HepG2 (cell line): ENCODE measurements around the gene POU3F1. TPM values are rescaled to one million over a fixed set of nuclear protein-coding genes. Genes with fewer than 3 reads are reported as not detected.

Source experiments
- ATAC-seq: fragments of 200-7000 bp; cut with Tn5 transposase; 3 replicates; pipeline ENCODE4 v1.9.1; 2020; ENCODE audit warnings: mild to moderate bottlenecking, moderate library complexity
- BruUV-seq: library from RNA; stranded (reverse); fragments of 400-500 nt; replicated peaks from 2 replicates; lab custom pipeline; 2021; lab: Mats Ljungman, UMichigan
- CTCF ChIA-PET: fragments of 300-600 bp; formaldehyde crosslinking; extraction: SDS; loops from one replicate; lab custom pipeline; 2021; ENCODE audit warnings: low total read pairs, inconsistent platforms, low intra/inter-chr PET ratio; lab: Yijun Ruan, JAX
- POLR2A ChIA-PET: fragments of 350-600 bp; sonication (Branson Sonifier 250); formaldehyde crosslinking; loops from one replicate; lab custom pipeline; 2020; ENCODE audit warnings: antibody characterized with exemption, inconsistent platforms; lab: Yijun Ruan, JAX
- DNase-seq: peaks from one replicate; pipeline ENCODE4 v3.0.0-alpha.2; 2015; ENCODE audit warnings: low spot score
- FAIRE-seq: peaks from 3 replicates; lab custom pipeline; 2011; peaks lifted over from hg19 to GRCh38; lab: Jason Lieb, UNC
- H2AFZ ChIP-seq: one replicate; pipeline ENCODE4 v1.6.1; 2011; ENCODE audit warnings: low read length, inconsistent platforms
- H3K27ac ChIP-seq: fragments of 300-600 bp; 3 replicates; pipeline ENCODE4 v1.8.0; 2011; ENCODE audit warnings: mixed run types, mild to moderate bottlenecking, mixed read lengths, low read length, inconsistent platforms; ENCODE audit not compliant: insufficient read depth; ENCODE audit errors: extremely low read length
- H3K27me3 ChIP-seq, 2 experiments: fragments of 200-600 bp in 1 of 2; 2 replicates in 1 of 2; 3 replicates in 1 of 2; pipeline versions ENCODE4 v1.6.0 to v1.8.0; 2011; ENCODE audit warnings: low read length in 2 of 2, mild to moderate bottlenecking in 2 of 2, moderate library complexity in 2 of 2, inconsistent platforms in 1 of 2; ENCODE audit not compliant: insufficient read depth in 2 of 2, control insufficient read depth in 1 of 2
- H3K36me3 ChIP-seq, 2 experiments: fragments of 200-600 bp in 1 of 2; replicated peaks in 1 of 2; 2 replicates in 1 of 2; 3 replicates in 1 of 2; pipeline versions ENCODE4 v1.5.1 to v1.8.0; 2011; ENCODE audit warnings: low read length in 2 of 2, inconsistent platforms in 1 of 2; ENCODE audit not compliant: insufficient read depth in 2 of 2, control insufficient read depth in 1 of 2
- H3K4me1 ChIP-seq: 2 replicates; pipeline ENCODE4 v1.5.1; 2012; ENCODE audit warnings: low read length, inconsistent platforms; ENCODE audit not compliant: insufficient read depth
- H3K4me2 ChIP-seq: 2 replicates; pipeline ENCODE4 v1.6.0; 2011; ENCODE audit warnings: low read depth, low read length, inconsistent platforms
- H3K4me3 ChIP-seq, 3 experiments: fragments of 200-600 bp in 1 of 3; sonication (generic), shearing (Covaris generic) in 1 of 3; replicated peaks in 1 of 3; 2 replicates each; pipeline ENCODE4 v1.5.1; 2011 to 2016; ENCODE audit warnings: low read length in 3 of 3, inconsistent platforms in 2 of 3, low read depth in 2 of 3, mild to moderate bottlenecking in 2 of 3, control low read depth in 1 of 3, mixed read lengths in 1 of 3; ENCODE audit not compliant: insufficient read depth in 1 of 3
- H3K79me2 ChIP-seq: one replicate; pipeline ENCODE4 v1.6.1; 2011; ENCODE audit warnings: low read length, inconsistent platforms; ENCODE audit not compliant: insufficient read depth
- H3K9ac ChIP-seq: 2 replicates; pipeline ENCODE4 v1.6.0; 2011; ENCODE audit warnings: mild to moderate bottlenecking, low read depth, low read length, inconsistent platforms; ENCODE audit not compliant: insufficient read depth
- H3K9me3 ChIP-seq: 2 replicates; pipeline ENCODE4 v1.5.1; 2012; ENCODE audit warnings: mild to moderate bottlenecking, low read length
- H4K20me1 ChIP-seq: 2 replicates; pipeline ENCODE4 v1.6.0; 2011; ENCODE audit warnings: inconsistent platforms, mild to moderate bottlenecking, low read length, moderate library complexity; ENCODE audit not compliant: insufficient read depth
- ATAD3A ChIP-seq: sonication (generic); formaldehyde crosslinking; IDR thresholded peaks from 2 replicates; pipeline ENCODE4 v1.4.0; 2020; ENCODE audit warnings: missing genetic modification reagents
- ATRX ChIP-seq: sonication (generic); formaldehyde crosslinking; IDR thresholded peaks from 2 replicates; pipeline ENCODE4 v1.4.0; 2020; ENCODE audit warnings: missing genetic modification reagents, borderline replicate concordance
- BHLHE40 ChIP-seq: IDR thresholded peaks from 2 replicates; pipeline ENCODE4 v1.6.1; 2011; ENCODE audit warnings: low read length, improper control_type of control experiment
- CAMTA2 ChIP-seq: sonication (generic); formaldehyde crosslinking; IDR thresholded peaks from 2 replicates; pipeline ENCODE4 v1.4.0; 2020; ENCODE audit warnings: mild to moderate bottlenecking, missing genetic modification reagents, borderline replicate concordance
- HNF4A ChIP-seq: sonication (generic); formaldehyde crosslinking; IDR thresholded peaks from 2 replicates; pipeline ENCODE4 v1.4.0; 2020; ENCODE audit warnings: missing genetic modification reagents
- IRX3 ChIP-seq: sonication (generic); formaldehyde crosslinking; IDR thresholded peaks from 2 replicates; pipeline ENCODE4 v1.8.1; 2023; ENCODE audit warnings: mild to moderate bottlenecking, low read depth, missing genetic modification reagents, borderline replicate concordance
- MED13 ChIP-seq: sonication (generic); formaldehyde crosslinking; IDR thresholded peaks from 2 replicates; pipeline ENCODE4 v1.5.0; 2020; ENCODE audit warnings: missing genetic modification reagents
- MED8 ChIP-seq: sonication (generic); formaldehyde crosslinking; IDR thresholded peaks from 2 replicates; pipeline ENCODE4 v1.8.1; 2023; ENCODE audit warnings: mild to moderate bottlenecking, missing genetic modification reagents; ENCODE audit not compliant: insufficient replicate concordance
- MTF2 ChIP-seq: sonication (generic); formaldehyde crosslinking; IDR thresholded peaks from 2 replicates; pipeline ENCODE4 v1.5.0; 2020; ENCODE audit warnings: missing genetic modification reagents, borderline replicate concordance
- MXI1 ChIP-seq: IDR thresholded peaks from 3 replicates; pipeline ENCODE4 v1.6.1; 2012; ENCODE audit warnings: low read depth, low read length, inconsistent platforms, borderline replicate concordance
- POLR2A ChIP-seq, 2 experiments: IDR thresholded peaks; 2 replicates each; pipeline ENCODE4 v1.6.1; 2011; ENCODE audit warnings: low read depth in 2 of 2, low read length in 2 of 2, mild to moderate bottlenecking in 1 of 2, moderate library complexity in 1 of 2; ENCODE audit not compliant: insufficient read depth in 1 of 2
- PRMT3 ChIP-seq: sonication (generic); formaldehyde crosslinking; IDR thresholded peaks from 2 replicates; pipeline ENCODE4 v1.8.1; 2022; ENCODE audit warnings: low read depth, mild to moderate bottlenecking, moderate library complexity, missing genetic modification reagents, borderline replicate concordance
- STAG1 ChIP-seq: sonication (generic); formaldehyde crosslinking; IDR thresholded peaks from 2 replicates; pipeline ENCODE4 v1.4.0; 2020; ENCODE audit warnings: missing genetic modification reagents
- TOPORS ChIP-seq: sonication (generic); formaldehyde crosslinking; IDR thresholded peaks from 2 replicates; pipeline ENCODE4 v1.8.0; 2023; ENCODE audit warnings: mild to moderate bottlenecking, missing genetic modification reagents
- ZFX ChIP-seq: sonication (generic); formaldehyde crosslinking; IDR thresholded peaks from 2 replicates; pipeline ENCODE4 v1.4.0; 2020; ENCODE audit warnings: mild to moderate bottlenecking, low read depth, missing genetic modification reagents, moderate library complexity
- ZNF136 ChIP-seq: sonication (generic); formaldehyde crosslinking; IDR thresholded peaks from 2 replicates; pipeline ENCODE4 v1.8.1; 2022; ENCODE audit warnings: low read depth, mild to moderate bottlenecking, moderate library complexity, missing genetic modification reagents
- ZNF674 ChIP-seq: sonication (generic); formaldehyde crosslinking; IDR thresholded peaks from 2 replicates; pipeline ENCODE4 v1.5.0; 2020; ENCODE audit warnings: low read depth, mild to moderate bottlenecking, missing genetic modification reagents
- ZNF709 ChIP-seq: sonication (generic); formaldehyde crosslinking; IDR thresholded peaks from 2 replicates; pipeline ENCODE4 v1.5.0; 2020; ENCODE audit warnings: mild to moderate bottlenecking, missing genetic modification reagents
- ZNF724P ChIP-seq: sonication (generic); formaldehyde crosslinking; IDR thresholded peaks from 2 replicates; pipeline ENCODE4 v1.8.0; 2022; ENCODE audit warnings: missing genetic modification reagents, borderline replicate concordance
- ZSCAN9 ChIP-seq: IDR thresholded peaks from 2 replicates; pipeline ENCODE4 v1.6.1; 2016; ENCODE audit warnings: borderline replicate concordance
- WGBS: methylation state at CpG from one replicate; pipeline ENCODE4 v1.1.6; 2017; ENCODE audit warnings: low lambda C conversion rate; 5-methylcytosine and 5-hydroxymethylcytosine counted together
- in situ Hi-C: cut with HindIII; loops from 2 replicates; pipeline ENCODE4 v1.10.0; 2017; ENCODE audit warnings: low pct_unique_long_range_greater_than_20kb; ENCODE audit not compliant: extremely low pct_ligation_motif_present
- intact Hi-C: fragments of 100-400 bp; cut with micrococcal nuclease; formaldehyde crosslinking; loops from one replicate; pipeline ENCODE4 v1.10.0; 2022; ENCODE audit not compliant: unreplicated experiment
- polyA plus RNA-seq, 8 experiments: library from polyadenylated mRNA; depleted of rRNA in 3 of 8; stranded (reverse) in 7 of 8; unstranded in 1 of 8; fragments of >200 nt; fragmentation: Illumina TruSeq in 4 of 8; extraction: Trizol in 4 of 8; gene quantifications; 2 replicates each; pipeline versions ENCODE4 v1.2.1 to v1.2.3, GENCODE V29; 2011 to 2016; ENCODE audit warnings: low read depth in 4 of 8, missing spikeins in 1 of 8, mixed read lengths in 1 of 8; ENCODE audit not compliant: insufficient read depth in 1 of 8
- total RNA-seq, 5 experiments: library from RNA; depleted of rRNA; stranded (reverse); fragments of >200 nt; fragmentation: Illumina TruSeq; extraction: Trizol; gene quantifications; 2 replicates each; pipeline ENCODE4 v1.2.3, GENCODE V29; 2016; ENCODE audit warnings: low read depth in 1 of 5
- TF ChIP-seq, protein P1 (sequence below): sonication (generic); formaldehyde crosslinking; IDR thresholded peaks from 2 replicates; pipeline ENCODE4 v1.5.0; 2020; ENCODE audit warnings: mild to moderate bottlenecking, missing genetic modification reagents
- TF ChIP-seq, protein P2 (sequence below): sonication (generic); formaldehyde crosslinking; IDR thresholded peaks from 2 replicates; pipeline ENCODE4 v1.5.0; 2020; ENCODE audit warnings: mild to moderate bottlenecking, missing genetic modification reagents, moderate library complexity
- TF ChIP-seq, protein P3 (sequence below): sonication (generic); formaldehyde crosslinking; IDR thresholded peaks from 2 replicates; pipeline ENCODE4 v1.5.0; 2020; ENCODE audit warnings: missing genetic modification reagents

Gene POU3F1
- total and polyA plus RNA-seq, 2 of the 13 experiments (the other 11 are each of a cell fraction or from before 2014, with no cell fraction given) = not detected

DNA sequence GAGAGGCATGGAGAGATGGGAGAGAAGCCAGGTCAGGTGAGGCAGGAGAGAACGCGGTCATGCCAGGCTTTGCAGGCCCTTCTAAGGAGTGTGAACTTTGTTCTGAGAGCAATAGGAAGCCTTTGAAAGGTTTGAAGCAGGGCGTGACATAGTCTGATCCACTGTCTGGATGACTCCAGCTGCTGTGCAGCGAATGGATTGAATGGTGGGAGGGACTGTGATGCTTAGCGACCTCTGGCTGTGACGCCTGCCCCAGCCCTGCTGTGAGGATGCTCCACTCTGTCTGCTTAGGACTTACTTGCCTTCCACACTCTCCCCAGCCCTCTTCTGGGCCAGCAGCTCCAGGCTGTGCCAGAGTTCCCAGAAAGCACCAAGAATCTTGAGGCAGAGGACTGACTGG lies 41.8 kb upstream of the POU3F1 start:
- Histone ChIP-seq H3K27me3 (no peaks in the 10 kb centered on the region), H3K9me3 (no peaks in the 10 kb centered on the region), H3K9ac (no peak overlapping the region), H4K20me1 (no peaks in the 10 kb centered on the region), H2AFZ (no peak overlapping the region), H3K4me3 (no peak overlapping the region), H3K4me2 (no peak overlapping the region), H3K79me2 (no peaks in the 10 kb centered on the region), H3K36me3 (no peaks in the 10 kb centered on the region), H3K4me1 (peaks cover 38% of the 10 kb centered on the region), H3K27ac (no peak overlapping the region)
- in situ Hi-C loops = no loop called here
- peak; percentile 80 for FAIRE-seq
- POLR2A ChIA-PET = no interaction called here
- CTCF ChIA-PET = no interaction called here
- no TSS peak for BruUV-seq
- peak; percentile 54 for DNase-seq
- peak; percentile 78 for ATAC-seq
- WGBS = 0% methylated on average over 4 of the region's 6 CpGs
- intact Hi-C loops = no loop called here
- no peak for TF ChIP-seq PRMT3
- TF ChIP-seq ZNF709 (CRISPR knock-in tag) = no peak
- no peak for TF ChIP-seq CAMTA2 (CRISPR knock-in tag)
- no peak for TF ChIP-seq ZNF674 (CRISPR knock-in tag)
- no peak for TF ChIP-seq MED8 (CRISPR knock-in tag)
- TF ChIP-seq ZFX (CRISPR knock-in tag) = 0 out of 2 replicates have a peak, but pooled peaks have one; percentile 19
- TF ChIP-seq MTF2 (CRISPR knock-in tag) = no peak
- TF ChIP-seq ZNF136 = no peak
- TF ChIP-seq, protein P1, sequence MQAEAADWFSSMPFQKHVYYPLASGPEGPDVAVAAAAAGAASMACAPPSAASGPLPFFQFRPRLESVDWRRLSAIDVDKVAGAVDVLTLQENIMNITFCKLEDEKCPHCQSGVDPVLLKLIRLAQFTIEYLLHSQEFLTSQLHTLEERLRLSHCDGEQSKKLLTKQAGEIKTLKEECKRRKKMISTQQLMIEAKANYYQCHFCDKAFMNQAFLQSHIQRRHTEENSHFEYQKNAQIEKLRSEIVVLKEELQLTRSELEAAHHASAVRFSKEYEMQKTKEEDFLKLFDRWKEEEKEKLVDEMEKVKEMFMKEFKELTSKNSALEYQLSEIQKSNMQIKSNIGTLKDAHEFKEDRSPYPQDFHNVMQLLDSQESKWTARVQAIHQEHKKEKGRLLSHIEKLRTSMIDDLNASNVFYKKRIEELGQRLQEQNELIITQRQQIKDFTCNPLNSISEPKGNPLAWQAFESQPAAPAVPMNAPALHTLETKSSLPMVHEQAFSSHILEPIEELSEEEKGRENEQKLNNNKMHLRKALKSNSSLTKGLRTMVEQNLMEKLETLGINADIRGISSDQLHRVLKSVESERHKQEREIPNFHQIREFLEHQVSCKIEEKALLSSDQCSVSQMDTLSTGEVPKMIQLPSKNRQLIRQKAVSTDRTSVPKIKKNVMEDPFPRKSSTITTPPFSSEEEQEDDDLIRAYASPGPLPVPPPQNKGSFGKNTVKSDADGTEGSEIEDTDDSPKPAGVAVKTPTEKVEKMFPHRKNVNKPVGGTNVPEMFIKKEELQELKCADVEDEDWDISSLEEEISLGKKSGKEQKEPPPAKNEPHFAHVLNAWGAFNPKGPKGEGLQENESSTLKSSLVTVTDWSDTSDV (CRISPR knock-in tag) = no peak
- no peak for TF ChIP-seq ATAD3A (CRISPR knock-in tag)
- no peak for TF ChIP-seq ATRX (CRISPR knock-in tag)
- TF ChIP-seq POLR2A (IDR thresholded peaks at IDR 0.05; ENCODE audit: insufficient read depth in 1 of 2, low read depth in 2 of 2, low read length in 2 of 2) = no peak
- no peak for TF ChIP-seq ZNF724P (CRISPR knock-in tag)
- TF ChIP-seq, protein P2, sequence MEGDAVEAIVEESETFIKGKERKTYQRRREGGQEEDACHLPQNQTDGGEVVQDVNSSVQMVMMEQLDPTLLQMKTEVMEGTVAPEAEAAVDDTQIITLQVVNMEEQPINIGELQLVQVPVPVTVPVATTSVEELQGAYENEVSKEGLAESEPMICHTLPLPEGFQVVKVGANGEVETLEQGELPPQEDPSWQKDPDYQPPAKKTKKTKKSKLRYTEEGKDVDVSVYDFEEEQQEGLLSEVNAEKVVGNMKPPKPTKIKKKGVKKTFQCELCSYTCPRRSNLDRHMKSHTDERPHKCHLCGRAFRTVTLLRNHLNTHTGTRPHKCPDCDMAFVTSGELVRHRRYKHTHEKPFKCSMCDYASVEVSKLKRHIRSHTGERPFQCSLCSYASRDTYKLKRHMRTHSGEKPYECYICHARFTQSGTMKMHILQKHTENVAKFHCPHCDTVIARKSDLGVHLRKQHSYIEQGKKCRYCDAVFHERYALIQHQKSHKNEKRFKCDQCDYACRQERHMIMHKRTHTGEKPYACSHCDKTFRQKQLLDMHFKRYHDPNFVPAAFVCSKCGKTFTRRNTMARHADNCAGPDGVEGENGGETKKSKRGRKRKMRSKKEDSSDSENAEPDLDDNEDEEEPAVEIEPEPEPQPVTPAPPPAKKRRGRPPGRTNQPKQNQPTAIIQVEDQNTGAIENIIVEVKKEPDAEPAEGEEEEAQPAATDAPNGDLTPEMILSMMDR (CRISPR knock-in tag) = peak; percentile 71
- peak; percentile 56 for TF ChIP-seq STAG1 (CRISPR knock-in tag)
- TF ChIP-seq BHLHE40 = no peak
- no peak for TF ChIP-seq IRX3 (CRISPR knock-in tag)
- TF ChIP-seq MED13 (CRISPR knock-in tag) = no peak
- TF ChIP-seq HNF4A = peak; percentile 27; the same call in 1 of the 2 replicates
- no peak for TF ChIP-seq MXI1
- TF ChIP-seq ZSCAN9 = no peak
- no peak for TF ChIP-seq TOPORS (CRISPR knock-in tag)
- TF ChIP-seq, protein P3, sequence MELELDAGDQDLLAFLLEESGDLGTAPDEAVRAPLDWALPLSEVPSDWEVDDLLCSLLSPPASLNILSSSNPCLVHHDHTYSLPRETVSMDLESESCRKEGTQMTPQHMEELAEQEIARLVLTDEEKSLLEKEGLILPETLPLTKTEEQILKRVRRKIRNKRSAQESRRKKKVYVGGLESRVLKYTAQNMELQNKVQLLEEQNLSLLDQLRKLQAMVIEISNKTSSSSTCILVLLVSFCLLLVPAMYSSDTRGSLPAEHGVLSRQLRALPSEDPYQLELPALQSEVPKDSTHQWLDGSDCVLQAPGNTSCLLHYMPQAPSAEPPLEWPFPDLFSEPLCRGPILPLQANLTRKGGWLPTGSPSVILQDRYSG (CRISPR knock-in tag) = no peak
